Common myeloid progenitor, CD34-positive (primary cell): Measurements from ENCODE around the gene CLEC16A.
A peak's percentile ranks its signal among the peaks of the same experiment; 100 is the strongest.
"Not testable (repeated sequence)": the region's sequence is repeated elsewhere in the genome, so short reads cannot be mapped to it uniquely, and the experiment has no call there.

ENCODE experiments used
- CTCF ChIA-PET: fragments of 350-600 bp; sonication (Branson Sonifier 250); formaldehyde crosslinking; loops from one replicate; lab custom pipeline; 2021; ENCODE audit warnings: antibody characterized with exemption; lab: Charles Lee
- POLR2A ChIA-PET: fragments of 350-600 bp; sonication (Branson Sonifier 250); formaldehyde crosslinking; loops from one replicate; lab custom pipeline; 2021; ENCODE audit warnings: antibody characterized with exemption; lab: Charles Lee
- DNase-seq, 3 donors: peaks; one replicate each; pipeline versions ENCODE4 v3.0.0 to v3.0.0-alpha.2; 2013
- H3K27ac ChIP-seq, 2 experiments: 1 replicate in 1 of 2; 2 replicates in 1 of 2; pipeline ENCODE4 v1.7.0; 2013; ENCODE audit warnings: inconsistent platforms in 2 of 2, low read length in 2 of 2, mild to moderate bottlenecking in 2 of 2, low read depth in 1 of 2, moderate library complexity in 1 of 2; ENCODE audit not compliant: severe bottlenecking in 2 of 2, insufficient read depth in 1 of 2, poor library complexity in 1 of 2
- H3K27me3 ChIP-seq, 5 experiments: replicated peaks in 2 of 5; 1 replicate in 3 of 5; 2 replicates in 2 of 5; pipeline versions ENCODE4 v1.6.1 to v1.7.0; 2013; ENCODE audit warnings: low read length in 4 of 5, mild to moderate bottlenecking in 2 of 5, moderate library complexity in 2 of 5, inconsistent platforms in 1 of 5; ENCODE audit not compliant: insufficient read depth in 5 of 5, control insufficient read depth in 4 of 5
- H3K36me3 ChIP-seq, 4 experiments: 1 replicate in 2 of 4; 2 replicates in 2 of 4; pipeline versions ENCODE4 v1.6.1 to v1.7.0; 2013; ENCODE audit warnings: low read length in 3 of 4, control low read depth in 1 of 4, mild to moderate bottlenecking in 1 of 4; ENCODE audit not compliant: control insufficient read depth in 4 of 4, insufficient read depth in 4 of 4
- H3K4me1 ChIP-seq, 4 experiments: 1 replicate in 3 of 4; 2 replicates in 1 of 4; pipeline versions ENCODE4 v1.6.1 to v1.7.1; 2013; ENCODE audit warnings: low read length in 3 of 4, mild to moderate bottlenecking in 3 of 4, control low read depth in 1 of 4, inconsistent platforms in 1 of 4, moderate library complexity in 1 of 4; ENCODE audit not compliant: control insufficient read depth in 4 of 4, insufficient read depth in 4 of 4; ENCODE audit errors: control extremely low read depth in 1 of 4
- H3K4me3 ChIP-seq, 7 experiments: 1 replicate in 4 of 7; 2 replicates in 3 of 7; pipeline versions ENCODE4 v1.5.1 to v1.7.0; 2013; ENCODE audit warnings: mild to moderate bottlenecking in 7 of 7, low read length in 6 of 7, moderate library complexity in 6 of 7, inconsistent platforms in 2 of 7, low read depth in 2 of 7, control low read depth in 1 of 7; ENCODE audit not compliant: insufficient read depth in 4 of 7, control insufficient read depth in 1 of 7; ENCODE audit errors: extremely low read depth in 1 of 7
- H3K9me3 ChIP-seq, 5 experiments: 1 replicate in 4 of 5; 2 replicates in 1 of 5; pipeline versions ENCODE4 v1.6.1 to v1.7.1; 2013; ENCODE audit warnings: low read length in 4 of 5, mild to moderate bottlenecking in 2 of 5, inconsistent platforms in 1 of 5, low read depth in 1 of 5, moderate library complexity in 1 of 5; ENCODE audit not compliant: control insufficient read depth in 4 of 5, insufficient read depth in 2 of 5; ENCODE audit errors: control extremely low read depth in 1 of 5
- WGBS: methylation state at CpG from one replicate; pipeline ENCODE4 v1.1.5; 2013; ENCODE audit not compliant: insufficient coverage; 5-methylcytosine and 5-hydroxymethylcytosine counted together

Gene CLEC16A

GRCh38 chr16:10965440-10966061 lies 21.2 kb downstream of the CLEC16A start:
- Histone ChIP-seq H3K4me1 (peaks cover 2 to 37% (median 19%) of the 10 kb centered on the region in 4 experiments), H3K27me3 (no peaks in the 10 kb centered on the region), H3K4me3 (peak overlapping the region in 1 of 7 experiments; percentile 48), H3K27ac (peak overlapping the region in 1 of 2 experiments; percentile 47), H3K36me3 (peaks cover 8 to 55% (median 20%) of the 10 kb centered on the region in 4 experiments), H3K9me3 (no peaks in the 10 kb centered on the region)
- no peak for DNase-seq
- ChIA-PET CTCF (interaction anchor here (1.1 to 9.7 kb wide), 9 partner anchors 8 to 440 kb away, joined by 3 to 118 read pairs (median 14); partner anchors contain the start of gene SOCS1), POLR2A (interaction anchor here (0.8 to 2.9 kb wide), 3 partner anchors 86 to 309 kb away, joined by 3 to 14 read pairs (median 4); partner anchors contain the start of gene SOCS1)
- WGBS = 67% methylated on average over 1 of the region's 6 CpGs

GRCh38 chr16:10966129-10966528 lies 21.8 kb downstream of the CLEC16A start:
- DNase-seq = peak; percentile 86 to 97 (median 94)
- WGBS = 13% methylated on average over 4 of the region's 5 CpGs
- H3K27ac ChIP-seq = peak overlapping the region in 1 of 2 experiments; percentile 47
- peak overlapping the region in 1 of 7 experiments; percentile 48 for H3K4me3 ChIP-seq
- H3K27me3 ChIP-seq = no peaks in the 10 kb centered on the region
- H3K4me1 ChIP-seq = peaks cover 2 to 37% (median 19%) of the 10 kb centered on the region in 4 experiments
- CTCF ChIA-PET = interaction anchor here (1.1 to 9.7 kb wide), 7 partner anchors 9 to 439 kb away, joined by 4 to 118 read pairs (median 17); partner anchors contain the start of gene SOCS1
- POLR2A ChIA-PET = interaction anchor here (0.6 to 2.9 kb wide), 4 partner anchors 85 to 308 kb away, joined by 3 to 14 read pairs (median 4); partner anchors contain the start of gene SOCS1
- peaks cover 8 to 56% (median 23%) of the 10 kb centered on the region in 4 experiments for H3K36me3 ChIP-seq
- no peaks in the 10 kb centered on the region for H3K9me3 ChIP-seq

GRCh38 chr16:10966559-10966958 lies 22.2 kb downstream of the CLEC16A start:
- CTCF ChIA-PET = interaction anchor here (1.8 to 9.7 kb wide), 4 partner anchors 10 to 392 kb away, joined by 5 to 118 read pairs (median 58); partner anchors contain the start of gene SOCS1
- Histone ChIP-seq H3K4me3 (peak overlapping the region in 1 of 7 experiments; percentile 48), H3K27ac (peak overlapping the region in 1 of 2 experiments; percentile 47), H3K4me1 (peaks cover 2 to 38% (median 20%) of the 10 kb centered on the region in 4 experiments), H3K36me3 (peaks cover 8 to 57% (median 23%) of the 10 kb centered on the region in 4 experiments)
- DNase-seq = peak in 2 of 3 donors; percentile 74 to 79
- not testable (repeated sequence) for H3K27me3 ChIP-seq, H3K9me3 ChIP-seq
- 13% methylated on average over 1 of the region's 4 CpGs for WGBS
- POLR2A ChIA-PET = interaction anchor here (0.6 to 1.0 kb wide), 2 partner anchors 290 to 308 kb away, joined by 3 to 4 read pairs; partner anchors contain the start of gene SOCS1

GRCh38 chr16:10967986-10968385 lies 23.6 kb downstream of the CLEC16A start:
- DNase-seq = no peak
- ChIA-PET POLR2A (interaction anchor here (0.6 kb wide), 1 partner anchor 259 kb away, joined by 4 read pairs; no protein-coding TSS in a partner anchor), CTCF (interaction anchor here (0.9 to 9.7 kb wide), 6 partner anchors 13 to 437 kb away, joined by 3 to 118 read pairs (median 4); partner anchors contain the start of gene SOCS1)
- peaks cover 3 to 52% (median 30%) of the 10 kb centered on the region in 4 experiments for H3K4me1 ChIP-seq
- H3K27ac ChIP-seq = no peak overlapping the region
- 100% methylated on average over 5 of the region's 5 CpGs for WGBS
- no peaks in the 10 kb centered on the region for H3K27me3 ChIP-seq
- H3K9me3 ChIP-seq = no peaks in the 10 kb centered on the region
- H3K36me3 ChIP-seq = peaks cover 5 to 58% (median 18%) of the 10 kb centered on the region in 4 experiments
- no peak overlapping the region for H3K4me3 ChIP-seq

- 100% methylated on average over 3 of the region's 3 CpGs for WGBS
- CTCF ChIA-PET = interaction anchor here (0.9 to 9.7 kb wide), 7 partner anchors 12 to 436 kb away, joined by 3 to 118 read pairs (median 3); partner anchors contain the start of gene SOCS1
Measured at GRCh38 chr16:10968498-10968897, 24.1 kb downstream of the CLEC16A start.

GRCh38 chr16:10969615-10970014 lies 25.3 kb downstream of the CLEC16A start:
- ChIA-PET POLR2A (no interaction called here), CTCF (interaction anchor here (1.3 to 8.1 kb wide), 2 partner anchors 29 to 286 kb away, joined by 3 to 80 read pairs; partner anchors contain the start of gene SOCS1)
- Histone ChIP-seq H3K4me1 (peaks cover 3 to 48% (median 26%) of the 10 kb centered on the region in 4 experiments), H3K27me3 (no peaks in the 10 kb centered on the region), H3K4me3 (no peak overlapping the region), H3K36me3 (peaks cover 0 to 57% (median 17%) of the 10 kb centered on the region in 4 experiments), H3K27ac (no peak overlapping the region), H3K9me3 (no peaks in the 10 kb centered on the region)
- no CpG with 5 or more reads among the region's 1 CpG for WGBS
- peak in 1 of 3 donors; percentile 35 for DNase-seq

More at GRCh38 chr16:10968498-10968897, 24.1 kb downstream of the CLEC16A start:
- Histone ChIP-seq H3K27ac (no peak overlapping the region), H3K4me3 (no peak overlapping the region), H3K36me3 (peaks cover under 1 to 57% (median 17%) of the 10 kb centered on the region in 4 experiments), H3K4me1 (peaks cover 3 to 55% (median 31%) of the 10 kb centered on the region in 4 experiments), H3K27me3 (no peaks in the 10 kb centered on the region), H3K9me3 (no peaks in the 10 kb centered on the region)
- no peak for DNase-seq
- POLR2A ChIA-PET = no interaction called here
